ENCODE results near the gene DECR2. TPM values are rescaled to one million over a fixed set of nuclear protein-coding genes. Genes with fewer than 3 reads are reported as not detected.
A peak's percentile ranks its signal among the peaks of the same experiment; 100 is the strongest.

DECR2 gene
- total and polyA plus RNA-seq, 2 of the 13 experiments (the other 11 are each of a cell fraction or from before 2014, with no cell fraction given), result 36.3 to 44.6 TPM

GRCh38 chr16:359067-359763, 42.5 kb upstream of the DECR2 start (continued):
- TF ChIP-seq CEBPZ (IDR thresholded peaks at IDR 0.05; ENCODE audit: low read length), result no peak
- peak; percentile 79; the same call in 1 of the 2 replicates for TF ChIP-seq ZNF83 (CRISPR knock-in tag; IDR thresholded peaks at IDR 0.05; ENCODE audit: borderline replicate concordance)
- no peak for TF ChIP-seq ZNF460 (CRISPR knock-in tag; IDR thresholded peaks at IDR 0.05; ENCODE audit: borderline replicate concordance)
- no peak for TF ChIP-seq MATR3 (CRISPR knock-in tag; IDR thresholded peaks at IDR 0.05)
- TF ChIP-seq ZSCAN29 (CRISPR knock-in tag; conservative IDR thresholded peaks at IDR 0.05), result no peak; the same call in 1 of the 2 replicates
- peak; percentile 66 for TF ChIP-seq SPEN (CRISPR knock-in tag; IDR thresholded peaks at IDR 0.05; ENCODE audit: low read depth)
- no peak for TF ChIP-seq JARID2 (CRISPR knock-in tag; IDR thresholded peaks at IDR 0.05; ENCODE audit: insufficient replicate concordance)
- 0 out of 2 replicates have a peak, but pooled peaks have one; percentile 37 for TF ChIP-seq THAP11 (CRISPR knock-in tag; IDR thresholded peaks at IDR 0.05)
- no peak for TF ChIP-seq SRSF4 (IDR thresholded peaks at IDR 0.05; ENCODE audit: low read depth, low read length, poor library complexity, severe bottlenecking)
- no peak for TF ChIP-seq PAX8 (CRISPR knock-in tag; IDR thresholded peaks at IDR 0.05; ENCODE audit: borderline replicate concordance)
- no peak for TF ChIP-seq ZFP1 (CRISPR knock-in tag; IDR thresholded peaks at IDR 0.05)
- TF ChIP-seq ZNF44 (CRISPR knock-in tag; IDR thresholded peaks at IDR 0.05), result 0 out of 2 replicates have a peak, but pooled peaks have one; percentile 49
- peak; percentile 52; the same call in 1 of the 2 replicates for TF ChIP-seq ZNF652 (CRISPR knock-in tag; IDR thresholded peaks at IDR 0.05; ENCODE audit: borderline replicate concordance, low read depth)
- peak; percentile 53; the same call in 1 of the 2 replicates for TF ChIP-seq ZNF788 (CRISPR knock-in tag; IDR thresholded peaks at IDR 0.05; ENCODE audit: borderline replicate concordance)
- TF ChIP-seq ZSCAN31 (CRISPR knock-in tag; IDR thresholded peaks at IDR 0.05; ENCODE audit: low read depth), result peak; percentile 60; the same call in 1 of the 2 replicates
- TF ChIP-seq ELF4 (CRISPR knock-in tag; IDR thresholded peaks at IDR 0.05; ENCODE audit: borderline replicate concordance), result no peak
- no peak for TF ChIP-seq ZNF251 (CRISPR knock-in tag; IDR thresholded peaks at IDR 0.05)
- TF ChIP-seq TBX2 (CRISPR knock-in tag; IDR thresholded peaks at IDR 0.05; ENCODE audit: borderline replicate concordance), result peak; percentile 83; the same call in 1 of the 2 replicates
- peak; percentile 91 for TF ChIP-seq HDAC2 (CRISPR knock-in tag; IDR thresholded peaks at IDR 0.05)
- 0 out of 2 replicates have a peak, but pooled peaks have one; percentile 51 for TF ChIP-seq ARNTL (CRISPR knock-in tag; IDR thresholded peaks at IDR 0.05)
- no peak for TF ChIP-seq MAFK (conservative IDR thresholded peaks at IDR 0.05 in 1 of 2, IDR thresholded peaks at IDR 0.05 in 1 of 2; ENCODE audit: low read length in 2 of 2)
- TF ChIP-seq PHF8 (CRISPR knock-in tag; IDR thresholded peaks at IDR 0.05), result peak; percentile 56
- TF ChIP-seq, protein P1, sequence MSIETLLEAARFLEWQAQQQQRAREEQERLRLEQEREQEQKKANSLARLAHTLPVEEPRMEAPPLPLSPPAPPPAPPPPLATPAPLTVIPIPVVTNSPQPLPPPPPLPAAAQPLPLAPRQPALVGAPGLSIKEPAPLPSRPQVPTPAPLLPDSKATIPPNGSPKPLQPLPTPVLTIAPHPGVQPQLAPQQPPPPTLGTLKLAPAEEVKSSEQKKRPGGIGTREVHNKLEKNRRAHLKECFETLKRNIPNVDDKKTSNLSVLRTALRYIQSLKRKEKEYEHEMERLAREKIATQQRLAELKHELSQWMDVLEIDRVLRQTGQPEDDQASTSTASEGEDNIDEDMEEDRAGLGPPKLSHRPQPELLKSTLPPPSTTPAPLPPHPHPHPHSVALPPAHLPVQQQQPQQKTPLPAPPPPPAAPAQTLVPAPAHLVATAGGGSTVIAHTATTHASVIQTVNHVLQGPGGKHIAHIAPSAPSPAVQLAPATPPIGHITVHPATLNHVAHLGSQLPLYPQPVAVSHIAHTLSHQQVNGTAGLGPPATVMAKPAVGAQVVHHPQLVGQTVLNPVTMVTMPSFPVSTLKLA (IDR thresholded peaks at IDR 0.05), result no peak
- peak in 1 of 2 experiments; percentile 53; a peak in 1 of 4 replicates for TF ChIP-seq EP300 (IDR thresholded peaks at IDR 0.05; ENCODE audit: low read depth in 2 of 2, low read length in 2 of 2)
- no peak for TF ChIP-seq EP300 (CRISPR knock-in tag; IDR thresholded peaks at IDR 0.05; ENCODE audit: borderline replicate concordance)
- no peak for TF ChIP-seq IKZF4 (CRISPR knock-in tag; IDR thresholded peaks at IDR 0.05; ENCODE audit: borderline replicate concordance, low read depth, not compliant biosample characterization)
- no peak for TF ChIP-seq DNMT3B (CRISPR knock-in tag; conservative IDR thresholded peaks at IDR 0.05)

Measured in HepG2 (cell line).